Smooth muscle cell of bladder (primary cell): ENCODE measurements around the gene FOXO6. TPM values are rescaled to one million over a fixed set of nuclear protein-coding genes. Genes with fewer than 3 reads are reported as not detected.

ENCODE experiments used
- total RNA-seq: library from RNA; depleted of rRNA; stranded (reverse); fragments of >200 nt; gene quantifications from 2 replicates; pipeline ENCODE4 v1.2.3, GENCODE V29; 2014

FOXO6 gene
- under 0.01 TPM in 1 of 2 replicates, not detected in the other for total RNA-seq

DNA sequence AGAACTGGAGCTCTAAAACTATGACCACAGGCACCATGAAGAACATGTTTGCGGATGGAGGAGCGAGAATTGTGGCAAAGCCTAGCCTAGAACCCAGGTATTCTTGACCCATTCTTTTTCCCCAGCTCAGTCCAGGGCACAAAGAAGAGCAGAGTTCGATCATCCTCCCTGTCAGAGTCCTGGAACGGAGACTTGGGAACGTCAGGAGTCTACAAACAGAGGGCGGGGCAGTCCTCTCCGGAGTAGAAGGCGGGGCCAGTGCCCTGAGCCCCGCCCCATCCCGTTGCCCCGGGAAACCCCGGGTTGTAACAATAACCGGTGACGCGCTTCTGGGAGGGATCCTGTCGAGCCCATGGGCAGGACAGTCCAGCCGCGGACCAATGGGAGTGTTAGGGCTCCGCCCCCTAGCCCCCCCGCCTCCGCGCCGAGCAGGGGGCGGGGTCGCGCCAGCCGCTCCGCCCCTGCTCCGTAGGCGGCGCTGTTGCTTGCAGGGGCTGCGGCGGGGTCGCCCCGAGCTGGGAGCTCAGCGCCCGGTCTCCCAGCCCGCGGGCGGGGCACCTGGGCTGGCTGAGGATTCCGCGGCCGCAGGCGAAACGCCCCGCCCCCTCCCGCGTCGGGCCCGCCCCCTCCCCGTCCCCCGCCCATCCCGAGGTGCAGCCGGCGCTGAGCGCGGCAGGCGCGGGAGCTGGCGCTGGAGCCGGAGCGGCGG, at the start of gene FOXO6:
Gene FOXO6, plus strand, starts transcription at position 649 of the 709 bp plus-strand sequence.

Other genes with a start within 250 kb of the FOXO6 start
- gene SCMH1, start 119.1 kb upstream of the FOXO6 start, total RNA-seq: 12.0 and 13.1 TPM in 2 replicates
- gene EDN2, start 123.2 kb downstream of the FOXO6 start, total RNA-seq: not detected in 2 replicates